AG04449 (cell line): Measurements from ENCODE around the gene ZG16.

Experiments
- CTCF ChIA-PET: fragments of 350-600 bp; formaldehyde crosslinking; extraction: SDS; loops from one replicate; lab custom pipeline; 2021; ENCODE audit warnings: antibody characterized with exemption; lab: Yijun Ruan, JAX
- POLR2A ChIA-PET: fragments of 400-600, 350-600 bp; formaldehyde crosslinking; extraction: SDS; loops from one replicate; lab custom pipeline; 2020; ENCODE audit warnings: antibody characterized with exemption, inconsistent platforms; lab: Yijun Ruan, JAX
- DNase-seq: peaks from one replicate; pipeline ENCODE4 v3.0.0-alpha.2; 2010; ENCODE audit warnings: low read depth, low spot score
- H3K4me3 ChIP-seq: 2 replicates; pipeline ENCODE4 v1.5.1; 2011; ENCODE audit warnings: low read depth, mild to moderate bottlenecking, control low read depth, low read length
- CTCF ChIP-seq: IDR thresholded peaks from one replicate; pipeline ENCODE4 v1.5.1; 2011; ENCODE audit warnings: mild to moderate bottlenecking, moderate library complexity, low read length, control low read depth, inconsistent platforms; ENCODE audit not compliant: insufficient read depth; ENCODE audit errors: missing control alignments

The ZG16 gene

GRCh38 chr16:29806099-29806579 lies 28.1 kb downstream of the ZG16 start, which contains the start of gene MAZ:
MAZ (plus strand) TSS chr16:29806529; CDS start chr16:29806702, 173 bp downstream.
- peak within 1 kb of the TSS; percentile 86 for H3K4me3 ChIP-seq
- DNase-seq = peak; percentile 52
- CTCF ChIA-PET = interaction anchor here (2.8 to 3.0 kb wide), 2 partner anchors 11 to 43 kb away, joined by 25 to 34 read pairs; partner anchors contain the start of gene PAGR1
- TF ChIP-seq CTCF = no peak
- POLR2A ChIA-PET = interaction anchor here (3.0 to 3.1 kb wide), 2 partner anchors 10 to 14 kb away, joined by 19 to 25 read pairs; partner anchors contain the start of genes MVP and PAGR1

- POLR2A ChIA-PET = interaction anchor here (1.9 to 3.1 kb wide), 4 partner anchors 9 to 41 kb away, joined by 5 to 25 read pairs (median 15); partner anchors contain the start of genes MVP and PAGR1
- CTCF ChIA-PET = interaction anchor here (0.6 to 3.0 kb wide), 14 partner anchors 10 to 234 kb away, joined by 3 to 34 read pairs (median 5); partner anchors contain the start of genes KIF22, MVP, PAGR1 and TAOK2
Measured at GRCh38 chr16:29806641-29807425, 28.8 kb downstream of the ZG16 start.

GRCh38 chr16:29807426-29808218 lies 29.6 kb downstream of the ZG16 start:
- peak; percentile 78 for TF ChIP-seq CTCF
- CTCF ChIA-PET = interaction anchor here (0.6 to 3.0 kb wide), 18 partner anchors 10 to 234 kb away, joined by 3 to 34 read pairs (median 4); partner anchors contain the start of genes KIF22, MVP, PAGR1 and TAOK2
- peak; percentile 61 for DNase-seq
- peak overlapping the region; percentile 72 for H3K4me3 ChIP-seq
- POLR2A ChIA-PET = interaction anchor here (1.9 to 3.1 kb wide), 4 partner anchors 9 to 41 kb away, joined by 5 to 25 read pairs (median 15); partner anchors contain the start of genes MVP and PAGR1

More at GRCh38 chr16:29806641-29807425, 28.8 kb downstream of the ZG16 start:
- H3K4me3 ChIP-seq = peak overlapping the region; percentile 72
- no peak for DNase-seq
- no peak for TF ChIP-seq CTCF

- ChIA-PET CTCF (interaction anchor here (0.9 to 3.0 kb wide), 16 partner anchors 9 to 223 kb away, joined by 3 to 34 read pairs (median 4); partner anchors contain the start of genes KIF22, MVP, PAGR1 and TLCD3B), POLR2A (interaction anchor here (1.2 to 3.1 kb wide), 5 partner anchors 8 to 197 kb away, joined by 3 to 25 read pairs (median 11); partner anchors contain the start of genes MVP and PAGR1)
- DNase-seq = no peak
- TF ChIP-seq CTCF = no peak
- H3K4me3 ChIP-seq = peak overlapping the region; percentile 72
Measured at GRCh38 chr16:29808219-29808900, 30.3 kb downstream of the ZG16 start.

GRCh38 chr16:29809031-29809747 lies 31.1 kb downstream of the ZG16 start:
- H3K4me3 ChIP-seq = peak overlapping the region; percentile 72
- CTCF ChIA-PET = interaction anchor here (0.7 to 3.0 kb wide), 6 partner anchors 8 to 40 kb away, joined by 3 to 34 read pairs (median 12); partner anchors contain the start of genes MVP and PAGR1
- TF ChIP-seq CTCF = no peak
- DNase-seq = no peak
- POLR2A ChIA-PET = interaction anchor here (1.2 to 3.0 kb wide), 4 partner anchors 11 to 197 kb away, joined by 3 to 19 read pairs (median 8); partner anchors contain the start of gene MVP
